C4-2B (cell line): ENCODE measurements around the gene TRPV6.

Source experiments
- ZFX ChIP-seq: fragments of 450-650 bp; IDR thresholded peaks from 2 replicates; pipeline ENCODE4 v1.6.1; 2017
- TF ChIP-seq, protein P1 (sequence below): fragments of 450-650 bp; conservative IDR thresholded peaks from 2 replicates; pipeline ENCODE4 v1.5.1; 2017; ENCODE audit warnings: mild to moderate bottlenecking

DNA sequence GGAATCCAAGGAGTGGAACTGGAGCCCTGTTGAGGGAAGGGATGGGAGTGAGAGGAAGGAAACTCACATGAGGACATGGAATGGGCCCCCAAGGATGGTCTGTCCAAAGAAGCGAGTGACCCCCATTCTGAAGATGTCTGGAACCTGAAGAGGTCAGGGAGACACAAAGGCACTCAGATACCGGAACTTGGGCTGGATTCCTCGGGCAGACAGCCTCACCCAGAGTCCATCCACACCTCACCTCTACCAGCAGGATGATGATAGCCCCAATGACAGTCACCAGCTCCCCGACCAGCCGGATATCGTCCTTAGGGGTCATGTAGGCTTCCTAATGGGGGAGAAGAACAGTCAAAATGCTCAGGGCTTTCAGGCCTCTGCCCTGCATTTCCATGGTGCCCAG lies 10.7 kb downstream of the TRPV6 start:
- TF ChIP-seq, protein P1, sequence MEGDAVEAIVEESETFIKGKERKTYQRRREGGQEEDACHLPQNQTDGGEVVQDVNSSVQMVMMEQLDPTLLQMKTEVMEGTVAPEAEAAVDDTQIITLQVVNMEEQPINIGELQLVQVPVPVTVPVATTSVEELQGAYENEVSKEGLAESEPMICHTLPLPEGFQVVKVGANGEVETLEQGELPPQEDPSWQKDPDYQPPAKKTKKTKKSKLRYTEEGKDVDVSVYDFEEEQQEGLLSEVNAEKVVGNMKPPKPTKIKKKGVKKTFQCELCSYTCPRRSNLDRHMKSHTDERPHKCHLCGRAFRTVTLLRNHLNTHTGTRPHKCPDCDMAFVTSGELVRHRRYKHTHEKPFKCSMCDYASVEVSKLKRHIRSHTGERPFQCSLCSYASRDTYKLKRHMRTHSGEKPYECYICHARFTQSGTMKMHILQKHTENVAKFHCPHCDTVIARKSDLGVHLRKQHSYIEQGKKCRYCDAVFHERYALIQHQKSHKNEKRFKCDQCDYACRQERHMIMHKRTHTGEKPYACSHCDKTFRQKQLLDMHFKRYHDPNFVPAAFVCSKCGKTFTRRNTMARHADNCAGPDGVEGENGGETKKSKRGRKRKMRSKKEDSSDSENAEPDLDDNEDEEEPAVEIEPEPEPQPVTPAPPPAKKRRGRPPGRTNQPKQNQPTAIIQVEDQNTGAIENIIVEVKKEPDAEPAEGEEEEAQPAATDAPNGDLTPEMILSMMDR: no peak
- no peak for TF ChIP-seq ZFX
